Activated CD8-positive, alpha-beta memory T cell treated with anti-CD3 and anti-CD28 coated beads for 48 hours (primary cell): ENCODE data around the gene SYT5.
A peak's percentile ranks its signal among the peaks of the same experiment; 100 is the strongest.
"Not testable (repeated sequence)": the region's sequence is repeated elsewhere in the genome, so short reads cannot be mapped to it uniquely, and the experiment has no call there.

ENCODE experiments used
- DNase-seq, 3 experiments: peaks; one replicate each; pipeline ENCODE4 v3.0.0-alpha.2; 2020; ENCODE audit warnings: low read depth in 2 of 3, low spot score in 2 of 3

Gene SYT5

GRCh38 chr19:55208880-55209692, 29.0 kb upstream of the SYT5 start, which contains the start of gene PTPRH:
TSS of gene PTPRH (minus strand) at chr19:55209501. CDS start at chr19:55209433, 68 bp downstream.
- no peak for DNase-seq

- peak in 2 of 3 experiments; percentile 16 to 29 for DNase-seq
These were observed 26.8 kb upstream of the SYT5 start for GRCh38 chr19:55206664-55207500.

- not testable (repeated sequence) for DNase-seq
These were observed 22.1 kb upstream of the SYT5 start for GRCh38 chr19:55202199-55202598.

DNA sequence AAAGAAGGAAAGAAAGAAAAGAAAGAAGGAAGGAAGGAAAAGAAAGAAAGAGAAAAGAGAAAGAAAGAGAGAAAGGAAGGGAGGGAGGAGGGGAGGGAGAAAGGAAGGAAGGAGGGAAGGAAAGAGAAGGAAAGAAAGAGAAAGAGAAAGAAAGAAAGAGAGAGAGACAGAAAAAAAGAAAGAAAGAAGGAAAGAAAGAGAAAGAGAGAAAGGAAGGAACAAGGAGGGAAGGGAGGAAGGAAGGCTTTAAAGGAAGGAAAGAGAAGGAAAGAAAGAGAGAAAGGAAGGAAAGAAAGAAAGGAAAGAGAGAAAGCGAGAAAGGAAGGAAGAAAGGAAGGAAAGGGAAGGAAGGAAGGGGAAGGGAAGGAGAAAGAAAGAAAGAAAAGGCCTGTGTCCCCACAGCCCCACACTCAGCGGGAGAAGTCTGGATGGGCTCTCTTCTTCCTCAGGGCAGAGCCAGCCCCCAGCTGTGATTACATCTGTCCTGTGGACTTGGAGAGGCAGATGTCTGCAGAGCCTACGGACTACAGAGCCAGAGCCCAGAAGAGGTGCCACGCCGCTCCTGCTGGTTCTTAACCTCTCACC, 19.6 kb upstream of the SYT5 start:
- no peak for DNase-seq

DNA sequence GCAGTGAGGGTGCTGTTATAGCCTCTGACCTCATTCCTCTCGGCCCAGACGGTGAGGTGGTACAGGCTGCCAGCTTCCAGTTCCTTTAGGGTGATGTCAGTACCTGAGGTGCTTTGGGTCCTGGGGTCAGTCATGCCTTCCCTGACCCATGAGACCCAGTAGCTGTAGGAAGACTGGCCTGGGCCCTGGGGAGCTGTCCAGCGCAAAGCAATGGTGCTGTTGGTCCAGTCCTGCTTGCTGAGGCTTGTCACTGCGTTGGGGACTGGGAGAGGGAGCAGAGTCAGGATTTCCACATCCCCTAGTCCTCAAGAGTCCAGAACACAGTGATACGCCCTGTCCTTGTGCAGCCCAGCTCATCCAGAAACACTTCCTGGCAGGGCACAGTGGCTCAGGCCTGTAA, 18.6 kb upstream of the SYT5 start:
- no peak for DNase-seq

- no peak for DNase-seq
These were observed 17.4 kb upstream of the SYT5 start for GRCh38 chr19:55197528-55197927.

DNA sequence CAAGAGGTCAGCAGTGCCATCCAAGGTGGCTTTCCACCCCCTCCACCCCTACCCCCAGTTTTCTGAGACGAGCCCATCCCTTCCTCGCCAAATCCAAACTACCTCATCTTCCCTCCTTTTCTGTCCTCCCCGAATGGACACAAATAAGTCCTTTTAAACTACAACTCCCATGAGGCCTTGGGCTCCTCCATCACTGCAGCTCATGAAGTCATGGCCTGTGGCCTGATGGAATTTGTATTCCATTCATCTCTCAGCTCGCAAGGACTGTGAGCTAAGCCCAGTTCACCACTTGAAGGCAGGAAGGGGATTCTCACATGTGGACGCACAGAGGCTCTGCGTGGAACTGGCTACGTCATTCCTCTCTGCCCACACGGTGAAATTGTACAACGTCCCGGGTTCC, 16.7 kb upstream of the SYT5 start:
- DNase-seq, result no peak

DNA sequence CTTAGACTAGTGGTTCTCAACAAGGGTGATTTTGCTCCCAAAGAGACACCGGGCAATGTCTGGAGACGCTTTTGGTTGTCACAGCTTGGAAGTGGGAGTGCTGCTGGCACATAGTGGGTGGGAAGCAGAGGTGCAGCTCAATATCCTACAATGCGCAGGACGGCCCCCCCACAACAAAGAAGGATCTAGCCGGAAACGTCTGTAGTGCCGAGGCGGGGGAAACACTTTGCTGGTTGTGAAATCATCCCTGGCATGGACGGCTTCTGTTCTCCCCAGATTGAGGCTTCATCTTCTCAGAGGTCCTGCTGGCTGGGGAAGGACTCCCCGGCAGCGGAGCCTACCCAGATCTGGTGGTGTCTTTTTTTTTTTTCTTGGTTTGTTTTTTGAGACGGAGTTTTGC, 13.4 kb upstream of the SYT5 start:
- no peak for DNase-seq

DNA sequence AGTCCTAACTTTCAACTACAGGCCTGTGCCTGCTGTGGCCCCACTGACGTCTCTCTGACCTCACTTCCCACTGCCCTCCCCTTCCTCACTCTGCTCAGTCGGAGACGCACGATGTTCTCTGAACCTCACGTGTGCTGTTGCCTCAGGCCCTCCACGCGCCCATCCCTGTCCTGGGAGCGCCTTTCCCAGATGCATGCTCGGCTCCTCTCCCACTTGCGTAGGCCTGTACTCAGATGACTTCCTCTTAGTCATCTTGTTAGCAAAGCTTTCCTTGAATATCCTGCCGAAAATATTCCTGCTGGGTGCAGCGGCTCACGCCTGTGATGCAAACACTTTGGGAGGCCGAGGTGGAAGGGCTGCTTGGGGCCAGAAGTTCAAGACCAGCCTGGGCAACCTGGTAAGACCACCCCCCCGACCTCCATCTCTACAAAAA, 9.3 kb upstream of the SYT5 start:
- DNase-seq, result no peak

DNA sequence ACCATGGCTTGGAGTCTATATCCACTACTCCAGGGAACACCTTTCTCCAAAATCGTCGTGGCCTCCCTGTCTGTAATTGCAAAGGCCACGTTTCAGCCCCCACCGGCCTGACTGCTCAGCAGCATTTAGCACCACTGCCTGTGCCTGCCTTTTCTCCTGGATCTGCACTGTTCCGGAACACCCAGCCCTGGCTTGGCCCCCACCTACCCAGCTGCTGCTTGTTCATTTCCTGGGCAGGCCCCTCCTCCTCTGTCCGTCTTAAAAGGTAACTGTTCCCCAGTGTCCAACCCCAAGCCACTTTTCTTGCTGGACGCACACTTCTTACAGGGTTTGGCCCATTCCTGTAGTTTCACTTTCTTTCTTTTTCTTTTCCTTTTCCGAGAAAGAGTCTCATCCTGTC, 8.5 kb upstream of the SYT5 start:
- DNase-seq, result no peak

- DNase-seq, result no peak
These were observed 6.0 kb upstream of the SYT5 start for GRCh38 chr19:55186080-55186479.

GRCh38 chr19:55181740-55182139, 1.7 kb upstream of the SYT5 start:
- no peak for DNase-seq

GRCh38 chr19:55178781-55179599, 1.1 kb downstream of the SYT5 start:
- DNase-seq, result peak; percentile 79 to 87 (median 82)

GRCh38 chr19:55176076-55176475, 4.0 kb downstream of the SYT5 start:
- no peak for DNase-seq

DNA sequence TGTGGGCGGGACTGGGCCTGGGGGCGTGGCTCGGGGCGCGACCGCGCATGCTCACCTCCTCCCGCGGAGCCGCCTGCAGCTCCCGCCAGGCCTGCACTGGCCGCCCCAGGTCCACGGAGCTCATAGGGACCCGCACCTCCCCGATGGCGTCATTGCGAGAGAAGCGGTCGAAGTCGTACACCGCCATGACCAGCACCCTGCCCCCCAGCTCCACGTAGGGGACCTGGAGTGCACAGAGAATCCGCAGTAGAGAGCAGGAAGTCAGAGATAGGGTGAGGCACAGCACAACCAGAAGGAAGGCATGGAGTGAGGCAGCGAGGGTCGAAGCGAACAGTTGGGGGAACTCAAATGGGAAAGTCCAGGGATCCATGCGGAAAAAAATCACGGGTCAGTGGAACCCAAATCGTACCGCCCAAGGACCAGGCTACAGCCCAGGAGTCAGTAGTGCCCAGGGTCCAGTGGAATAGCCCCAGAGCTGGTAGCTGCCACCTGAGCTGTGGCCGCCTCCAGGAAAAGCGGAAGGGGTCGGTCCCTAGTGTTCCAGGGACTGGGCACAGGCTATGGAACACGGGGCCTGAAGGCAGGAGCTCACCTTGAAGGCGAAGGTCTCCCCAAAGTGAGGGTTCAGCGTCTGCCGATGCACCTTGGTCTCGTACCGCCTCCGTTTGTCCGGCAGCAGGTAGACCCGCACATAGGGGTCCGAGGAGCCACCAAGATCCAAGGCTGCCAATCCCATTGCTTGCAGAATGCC, 4.8 kb downstream of the SYT5 start:
- no peak for DNase-seq

DNA sequence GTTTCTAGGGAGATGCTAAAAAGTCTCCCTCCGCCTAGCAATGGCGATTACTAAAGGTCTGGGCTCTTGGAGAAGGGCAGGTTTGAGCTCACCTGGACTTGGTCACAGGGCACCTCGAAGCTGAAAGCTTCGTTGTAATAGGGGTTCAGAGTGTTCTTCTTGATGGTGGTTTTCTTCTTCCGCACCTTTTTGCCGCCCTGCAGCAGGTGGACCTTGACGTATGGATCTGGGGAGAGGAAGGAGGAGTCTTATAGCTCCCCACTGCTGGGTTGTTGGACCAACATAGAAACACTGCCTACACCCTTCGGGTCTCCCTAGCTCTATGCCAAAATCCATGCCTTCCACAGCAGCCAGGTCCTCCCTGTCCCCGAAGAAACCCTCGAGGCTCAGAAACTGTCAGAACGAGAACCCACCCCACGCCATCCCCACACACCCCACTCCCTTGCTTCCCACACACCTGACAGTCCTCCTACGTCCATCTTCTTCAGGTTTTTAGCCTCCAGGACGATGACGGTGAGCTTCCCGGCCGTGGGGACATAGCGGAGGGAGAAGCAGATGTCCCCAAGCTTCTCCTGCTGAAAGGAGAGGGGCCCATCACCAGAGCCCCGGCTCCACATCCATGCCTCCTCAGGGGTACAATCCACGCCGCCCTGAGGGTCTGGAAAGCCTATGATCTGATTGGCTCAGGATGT, 5.5 kb downstream of the SYT5 start:
- no peak for DNase-seq

DNA sequence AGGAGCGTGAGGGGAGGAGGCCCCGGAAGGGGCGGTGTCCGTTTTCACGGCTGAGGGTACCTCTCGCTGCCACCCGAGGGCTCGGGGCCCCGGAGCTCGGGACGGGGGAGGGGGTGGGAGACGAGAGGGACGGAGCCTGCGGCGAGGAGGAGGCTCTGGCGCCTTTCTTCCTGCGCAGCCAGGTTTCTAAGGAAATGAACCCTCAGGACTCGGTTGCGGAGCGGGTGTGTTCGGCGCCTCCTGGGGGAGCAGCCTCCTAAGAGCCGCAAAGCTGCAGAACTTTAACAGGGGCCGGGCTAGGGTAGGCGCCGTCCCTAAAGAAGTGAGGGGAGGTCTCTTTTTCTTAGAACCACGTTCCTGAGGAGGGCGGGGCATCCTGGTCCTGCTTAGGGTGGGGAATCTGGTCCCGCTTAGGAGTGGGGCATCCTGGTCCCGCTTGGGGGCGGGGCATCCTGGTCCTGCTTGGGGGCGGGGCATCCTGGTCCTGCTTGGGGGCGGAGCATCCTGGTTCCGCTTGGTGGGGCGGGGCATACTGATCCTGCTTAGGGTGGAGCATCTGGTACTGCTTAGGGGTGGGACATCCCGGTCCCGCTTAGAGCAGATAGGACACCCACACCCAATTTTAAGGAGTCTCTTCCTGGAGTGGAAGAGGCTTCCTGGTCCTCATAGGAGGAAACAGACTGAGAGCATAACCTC, 6.2 kb downstream of the SYT5 start:
- peak in 1 of 3 experiments; percentile 20 for DNase-seq

DNA sequence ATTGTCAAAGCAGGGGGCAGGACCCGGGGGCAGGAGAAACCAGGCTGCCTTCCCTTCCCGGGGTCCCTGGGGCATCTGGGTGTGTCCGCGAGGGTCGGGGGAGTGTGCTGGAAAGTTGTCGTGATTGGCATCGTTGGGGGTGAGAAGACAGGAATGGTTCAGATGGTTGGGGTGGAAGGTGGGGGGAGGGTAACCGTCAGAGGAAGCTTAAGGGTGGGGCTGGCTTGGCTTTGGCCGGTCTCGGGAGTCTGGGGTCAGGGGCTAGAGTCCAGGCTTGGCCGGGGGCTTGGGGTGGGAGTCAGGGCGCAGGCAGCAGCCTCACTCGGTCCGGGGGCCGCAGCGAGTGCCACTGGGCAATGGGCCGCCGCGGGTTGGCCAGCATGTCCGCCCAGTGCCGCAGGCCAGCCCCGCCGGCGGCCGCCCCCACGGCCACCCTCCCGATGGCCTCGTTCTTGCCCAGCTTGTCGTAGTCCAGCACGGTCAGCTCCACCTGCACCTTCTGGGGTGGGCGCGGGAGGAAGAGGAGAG, 6.8 kb downstream of the SYT5 start:
- DNase-seq, result no peak

DNA sequence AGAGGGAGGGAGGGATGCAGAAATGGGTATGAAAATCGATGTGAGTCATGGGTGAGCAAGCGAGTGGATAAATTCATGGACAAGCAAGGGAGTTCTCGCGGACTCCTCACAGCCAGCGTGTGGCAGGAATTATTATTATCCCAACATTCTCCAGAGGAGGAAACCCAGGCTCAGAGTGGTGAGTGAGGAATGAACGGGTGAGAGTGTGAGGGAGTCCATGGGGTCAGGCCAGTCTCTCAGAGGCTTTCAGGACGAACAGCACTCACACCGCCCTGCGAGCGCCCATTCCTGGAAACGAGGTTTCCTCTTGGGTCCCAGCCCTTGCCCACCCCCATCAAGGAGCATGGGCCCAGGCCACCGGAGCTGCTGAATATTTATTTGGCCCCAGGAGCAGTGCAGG, 7.3 kb downstream of the SYT5 start:
- no peak for DNase-seq
